ENCODE measurements around the gene CCBE1.
"Not testable (repeated sequence)": the region's sequence is repeated elsewhere in the genome, so short reads cannot be mapped to it uniquely, and the experiment has no call there.

The CCBE1 gene

DNA sequence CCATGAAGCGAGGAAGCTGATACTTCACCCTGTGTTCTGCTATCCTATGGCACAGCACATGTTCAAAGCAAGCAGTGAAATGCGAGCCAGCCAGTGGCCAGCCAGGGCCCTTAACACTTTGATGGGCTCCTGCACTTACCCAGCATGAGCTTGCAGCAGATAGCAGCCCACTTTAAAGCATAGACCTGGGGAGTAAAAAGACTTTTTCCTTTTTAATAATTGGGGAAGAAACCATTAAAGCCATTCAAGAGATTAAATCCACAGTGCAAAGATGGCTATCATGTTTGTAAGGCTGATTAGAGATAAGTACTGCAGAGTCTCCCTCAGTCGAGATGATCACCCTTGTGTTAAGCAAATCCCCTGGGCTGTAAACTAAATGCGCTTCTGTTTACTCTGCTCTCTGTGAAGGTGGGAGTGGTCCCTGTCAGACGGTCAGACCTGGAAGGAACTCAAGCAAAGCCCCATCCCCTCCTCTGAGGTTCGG is 15.7 kb downstream of the CCBE1 start:
- DNase-seq (ENCODE audit: low spot score), result no peak

DNA sequence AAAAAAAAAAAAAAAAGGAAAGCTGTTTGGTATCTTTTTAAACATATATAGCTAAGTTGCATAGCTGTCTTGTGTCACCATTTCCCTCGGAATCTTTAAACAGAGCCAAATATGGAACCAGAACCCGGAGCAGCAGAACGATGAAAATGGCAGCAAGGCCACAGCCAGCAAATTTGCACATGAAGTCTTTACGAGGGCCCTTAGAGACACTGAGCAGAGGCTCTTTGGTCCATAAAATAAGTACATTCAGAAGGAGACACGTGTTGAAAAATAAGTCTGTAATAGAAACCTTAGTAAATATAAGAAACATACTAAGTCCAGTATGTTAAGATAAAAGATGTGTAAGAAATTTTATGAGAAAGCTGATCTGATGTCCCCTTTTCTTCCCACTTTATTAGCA is 16.2 kb downstream of the CCBE1 start:
- DNase-seq (ENCODE audit: low spot score), result no peak

DNA sequence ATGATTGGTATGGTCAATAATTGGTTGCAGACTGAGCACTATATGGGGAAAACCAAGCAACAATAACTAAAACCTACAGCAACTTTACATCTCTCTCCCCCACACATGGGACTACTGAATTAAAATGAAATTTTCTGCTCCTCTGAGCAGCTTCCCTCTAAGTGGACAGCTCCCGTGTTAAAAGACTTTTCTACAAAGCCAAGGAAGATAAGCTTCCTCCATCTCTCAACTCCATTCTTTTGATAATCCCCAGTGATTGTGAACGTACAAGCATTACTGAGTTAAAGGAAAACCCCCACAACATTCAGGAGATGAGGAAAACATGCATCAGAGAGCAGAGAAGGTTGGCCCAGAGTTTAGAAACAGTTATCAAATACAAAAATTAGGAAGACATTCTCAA is 21.9 kb downstream of the CCBE1 start:
- DNase-seq (ENCODE audit: low spot score), result no peak

DNA sequence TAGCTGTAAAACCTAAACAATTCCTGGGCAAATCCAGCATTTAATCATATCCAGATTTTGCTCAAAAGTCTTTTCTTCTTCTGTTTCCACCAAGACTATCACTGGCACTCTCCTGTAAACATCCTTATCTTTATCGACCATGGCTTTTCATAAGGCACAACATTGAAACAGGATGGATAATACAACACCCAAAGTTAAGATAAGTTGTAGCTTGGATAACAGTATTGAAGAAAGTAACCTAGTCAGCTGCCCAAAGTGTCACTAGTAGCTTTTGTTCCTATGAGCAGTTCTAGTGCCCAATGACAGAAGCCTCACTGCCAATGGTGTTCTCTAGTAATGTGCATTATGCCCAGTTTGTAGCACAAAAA is 22.3 kb downstream of the CCBE1 start:
- no peak for DNase-seq (ENCODE audit: low spot score)

DNA sequence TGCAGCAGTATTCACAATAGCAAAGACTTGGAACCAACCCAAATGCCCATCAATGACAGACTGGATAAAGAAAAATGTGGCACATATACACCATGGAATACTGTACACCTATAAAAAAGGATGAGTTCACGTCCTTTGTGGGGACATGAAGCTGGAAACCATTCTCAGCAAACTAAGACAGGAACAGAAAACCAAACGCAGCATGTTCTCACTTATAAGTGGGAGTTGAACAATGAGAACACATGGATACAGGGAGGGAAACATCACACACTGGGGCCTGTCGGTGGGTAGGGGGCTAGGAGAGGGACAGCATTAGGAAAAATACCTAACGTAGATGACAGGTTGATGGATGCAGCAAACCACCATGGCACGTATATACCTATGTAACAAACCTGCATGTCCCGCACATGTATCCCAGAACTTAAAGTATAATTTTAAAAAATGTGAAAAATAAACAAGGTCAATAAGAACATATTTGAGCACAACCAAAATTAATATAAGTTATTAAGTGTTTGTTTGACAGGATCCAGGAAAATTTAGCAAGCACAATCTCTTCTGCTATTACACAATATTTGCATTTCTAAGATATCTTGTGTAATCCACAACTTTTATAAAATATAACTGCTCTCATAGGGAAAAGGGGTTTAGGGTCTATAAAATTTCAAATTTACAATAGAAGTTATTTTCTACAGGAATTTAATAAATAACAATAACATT is 22.9 kb downstream of the CCBE1 start:
- DNase-seq (ENCODE audit: low spot score), result no peak

DNA sequence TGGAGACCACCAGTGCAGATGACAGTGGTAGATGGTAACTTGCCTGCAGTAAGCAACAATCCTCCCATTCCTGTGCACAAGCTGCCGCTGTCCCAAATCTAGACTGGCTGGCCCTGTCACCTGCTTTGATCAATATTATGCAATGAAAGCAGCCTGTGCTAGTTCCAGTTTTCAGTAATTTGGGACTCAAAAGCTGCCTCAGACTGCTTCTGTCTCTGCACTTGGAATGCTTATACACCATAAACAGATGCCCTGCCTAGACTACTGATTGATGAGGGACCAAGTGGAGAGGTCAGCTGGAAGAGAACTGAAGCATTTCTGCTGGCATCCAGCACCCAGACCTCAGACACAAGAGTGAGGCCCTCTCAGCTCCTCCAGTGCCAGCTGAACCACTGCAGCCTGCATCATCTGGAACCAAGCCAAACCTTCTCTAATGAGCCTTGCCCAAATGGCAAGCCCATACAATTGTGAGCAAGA is 24.9 kb downstream of the CCBE1 start:
- DNase-seq (ENCODE audit: low spot score), result no peak

DNA sequence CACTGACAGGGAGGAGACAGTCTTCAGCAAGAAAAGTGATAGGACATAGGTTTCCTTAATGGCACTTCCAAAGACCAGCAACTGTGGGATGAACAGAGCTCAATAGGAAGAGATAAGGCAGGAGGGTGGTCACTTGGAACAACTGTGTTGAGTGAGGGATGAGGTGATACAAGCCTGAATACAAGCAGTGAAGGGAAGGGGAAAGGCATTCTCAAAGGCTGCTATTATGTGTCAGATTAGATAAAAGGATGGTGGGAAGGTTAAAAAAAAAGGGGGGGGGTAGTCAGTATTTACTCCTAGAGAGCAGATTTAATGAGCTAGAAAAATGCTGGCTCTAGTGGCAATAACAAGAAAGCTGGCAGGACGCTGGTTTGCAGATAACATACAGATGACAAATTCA is 25.7 kb downstream of the CCBE1 start:
- DNase-seq (ENCODE audit: low spot score), result no peak

DNA sequence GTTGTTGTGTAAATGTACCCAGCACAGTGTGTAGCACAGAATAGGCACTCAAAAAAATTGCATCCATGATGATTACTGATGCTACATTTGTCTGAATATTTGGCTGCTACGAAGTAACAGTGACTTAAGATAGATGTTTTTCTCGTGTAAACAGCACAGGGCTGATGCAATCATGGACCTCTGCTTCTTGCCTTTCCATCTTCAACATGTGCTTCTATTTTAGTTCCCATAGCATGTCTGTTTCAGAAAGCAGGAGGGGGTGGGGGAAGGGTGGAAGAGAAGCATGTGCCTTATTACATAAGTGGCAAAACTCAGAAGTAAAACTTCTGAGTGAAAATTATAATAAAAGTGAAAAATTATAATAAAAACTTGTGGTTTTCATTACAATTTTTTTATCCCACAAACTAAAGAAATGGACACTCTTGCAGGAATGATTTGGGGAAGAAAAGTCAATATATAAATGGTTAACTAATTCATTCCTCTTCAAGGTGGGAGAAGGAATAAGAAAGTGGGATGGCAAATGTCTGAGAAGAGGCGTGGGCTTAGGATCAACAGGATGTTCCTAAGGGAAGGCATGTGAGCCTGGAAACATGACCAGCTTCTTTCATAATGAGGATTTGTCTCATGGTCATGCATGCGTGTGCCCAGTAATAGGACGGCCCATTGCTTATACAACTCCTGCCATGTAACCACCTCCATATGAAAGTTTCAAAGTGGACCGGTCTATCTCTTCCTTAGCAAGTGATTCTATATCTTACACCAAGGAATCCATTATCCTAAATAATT is 27.2 kb downstream of the CCBE1 start:
- DNase-seq (ENCODE audit: low spot score), result no peak

DNA sequence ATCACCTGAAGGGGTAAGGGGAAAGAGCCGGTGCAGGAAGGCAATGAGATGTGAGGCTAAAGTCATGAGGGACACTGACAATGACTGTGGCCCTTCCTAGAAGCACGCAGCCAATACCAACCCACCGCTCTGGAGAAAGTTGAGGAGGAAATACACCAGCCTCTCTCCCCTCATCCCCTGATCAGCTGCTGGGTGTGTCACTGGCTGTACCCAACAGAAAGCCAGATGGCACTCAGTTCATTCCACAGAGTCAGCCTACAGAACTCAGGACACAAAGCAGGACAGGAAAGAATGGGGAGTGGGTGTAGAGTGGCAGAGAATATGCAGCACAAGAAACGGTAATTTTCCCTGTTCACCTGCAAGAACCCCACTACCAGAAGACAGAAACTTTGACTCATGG is 29.7 kb downstream of the CCBE1 start:
- DNase-seq (ENCODE audit: low spot score), result no peak

DNA sequence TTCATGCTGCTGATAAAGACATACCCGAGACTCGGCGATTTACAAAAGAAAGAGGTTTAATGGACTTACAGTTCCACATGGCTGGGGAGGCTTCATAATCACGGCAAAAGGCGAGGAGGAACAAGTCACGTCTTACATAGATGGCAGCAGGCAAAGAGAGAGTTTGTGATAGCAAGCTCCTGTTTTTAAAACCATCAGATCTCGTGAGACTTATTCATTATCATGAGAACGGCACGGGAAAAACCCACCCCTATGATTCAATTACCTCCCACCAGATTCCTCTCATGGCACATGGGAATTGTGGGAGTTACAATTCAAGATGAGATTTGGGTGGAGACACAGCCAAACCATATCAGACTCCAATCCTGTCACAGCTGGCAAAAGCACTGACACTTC is 31.2 kb downstream of the CCBE1 start:
- not testable (repeated sequence) for DNase-seq (ENCODE audit: low spot score)

DNA sequence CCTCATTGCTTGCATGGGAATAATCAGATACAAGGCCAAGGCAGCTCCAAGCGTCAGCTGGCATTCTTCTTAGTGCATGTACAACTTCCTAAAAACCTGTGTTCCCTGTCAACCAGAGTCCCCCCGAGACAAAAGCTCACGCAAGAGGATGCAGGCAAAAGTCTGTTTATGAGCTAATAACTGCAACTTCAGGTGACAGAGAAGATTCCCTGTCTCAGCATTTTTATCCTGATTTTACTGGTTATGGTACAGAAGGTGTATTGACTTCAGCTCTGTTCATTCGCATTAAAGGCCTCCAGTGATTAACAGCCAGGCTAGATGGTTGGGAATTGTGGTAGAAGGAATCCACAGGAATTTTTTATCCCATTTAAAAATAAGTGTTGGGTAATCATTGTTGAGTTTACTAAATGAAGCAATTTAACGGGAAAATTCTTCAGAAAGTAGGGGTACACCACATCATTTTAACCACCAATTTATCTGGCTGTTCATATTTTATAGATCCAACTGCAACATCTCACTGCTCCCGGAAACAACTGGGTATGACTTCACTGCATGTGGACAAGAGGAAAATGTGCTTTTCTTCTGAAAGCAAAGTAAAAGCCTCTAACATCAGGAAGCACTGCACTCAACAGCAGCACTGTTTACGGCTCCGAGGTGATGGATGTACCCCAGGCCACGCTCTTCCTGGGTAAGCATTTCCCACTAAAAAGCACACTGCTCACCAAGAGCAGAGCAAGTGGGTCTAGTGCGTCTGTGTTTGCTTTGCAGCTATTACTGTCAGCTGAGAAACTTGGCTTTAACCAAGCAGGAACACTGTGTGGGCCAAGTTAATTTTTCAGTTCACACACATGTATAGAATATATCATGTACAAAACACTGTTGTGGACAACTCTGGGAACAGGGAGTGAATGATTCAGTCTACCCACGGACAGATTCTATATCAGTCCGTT is 31.9 kb downstream of the CCBE1 start:
- no peak for DNase-seq (ENCODE audit: low spot score)

DNA sequence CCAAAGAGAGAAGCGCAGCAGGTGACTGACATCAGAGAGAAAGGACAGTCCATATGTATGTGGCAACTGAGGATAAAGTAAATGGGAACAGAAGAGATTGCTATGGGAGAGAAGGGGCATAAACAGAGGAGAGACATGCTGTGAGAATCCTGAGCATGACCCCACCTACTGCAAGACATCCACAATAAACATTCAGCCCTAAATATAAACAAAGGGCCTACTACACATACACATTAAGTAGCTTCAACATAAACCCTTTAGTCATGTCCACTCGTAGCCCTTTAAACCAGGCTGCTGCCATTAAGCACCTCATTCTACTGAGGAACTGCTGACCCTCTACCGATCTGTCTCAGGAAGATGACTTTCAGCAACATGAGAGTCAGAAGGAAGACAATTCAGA is 32.9 kb downstream of the CCBE1 start:
- no peak for DNase-seq (ENCODE audit: low spot score)

DNA sequence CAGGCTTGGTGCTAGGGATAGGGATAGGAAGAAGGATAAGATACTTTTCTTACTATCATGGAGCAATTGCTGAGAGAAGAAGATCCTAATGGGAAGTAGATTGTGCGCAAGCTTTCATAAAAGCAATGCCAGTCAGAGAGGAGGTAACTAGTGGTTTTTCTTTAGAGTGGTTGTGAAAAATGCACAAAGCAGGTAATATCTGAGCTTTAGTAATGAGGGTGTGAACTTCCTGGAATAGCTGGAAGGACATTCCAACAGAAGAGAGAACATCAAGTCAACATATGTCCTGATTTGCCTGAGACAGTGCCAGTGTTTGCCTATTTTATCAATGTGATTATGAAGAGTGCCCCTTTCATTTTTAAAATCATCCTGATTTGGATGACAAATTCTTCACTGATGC is 34.1 kb downstream of the CCBE1 start:
- no peak for DNase-seq (ENCODE audit: low spot score)

DNA sequence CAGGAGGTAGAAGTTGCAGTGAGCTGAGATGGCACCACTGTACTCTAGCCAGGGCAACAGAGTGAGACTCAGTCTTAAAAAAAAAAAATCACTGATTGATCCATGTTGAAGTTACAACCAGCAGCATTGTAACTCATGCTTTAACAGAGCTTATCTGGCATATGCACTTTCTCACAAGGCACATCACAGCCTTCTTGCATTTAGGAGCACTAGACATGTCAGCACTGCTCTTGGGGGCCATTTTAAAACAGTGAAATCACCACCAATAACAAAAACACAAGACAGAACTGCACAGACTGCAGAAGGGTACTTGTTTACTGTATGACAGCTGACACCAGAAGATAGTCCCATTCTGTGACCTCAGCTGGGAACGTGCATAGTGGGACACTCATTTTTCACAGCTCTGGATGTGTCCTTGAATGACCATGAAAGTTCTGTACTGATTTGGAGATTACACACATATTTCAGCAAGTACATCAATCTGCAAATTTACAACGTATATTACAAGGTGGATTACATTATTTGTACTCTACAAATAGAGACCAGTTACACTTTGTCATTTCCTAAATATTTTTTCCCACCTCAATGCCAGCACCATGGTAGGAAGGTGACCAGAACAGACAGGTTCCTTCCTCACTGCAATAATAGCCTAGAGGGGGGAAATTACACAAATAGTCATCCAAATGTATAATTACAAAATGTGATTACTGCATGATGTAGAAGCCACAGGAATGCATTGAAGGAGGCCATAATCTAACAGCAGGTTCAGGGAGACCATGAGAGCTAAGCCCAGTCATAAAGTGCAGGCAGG is 35.1 kb downstream of the CCBE1 start:
- no peak for DNase-seq (ENCODE audit: low spot score)

DNA sequence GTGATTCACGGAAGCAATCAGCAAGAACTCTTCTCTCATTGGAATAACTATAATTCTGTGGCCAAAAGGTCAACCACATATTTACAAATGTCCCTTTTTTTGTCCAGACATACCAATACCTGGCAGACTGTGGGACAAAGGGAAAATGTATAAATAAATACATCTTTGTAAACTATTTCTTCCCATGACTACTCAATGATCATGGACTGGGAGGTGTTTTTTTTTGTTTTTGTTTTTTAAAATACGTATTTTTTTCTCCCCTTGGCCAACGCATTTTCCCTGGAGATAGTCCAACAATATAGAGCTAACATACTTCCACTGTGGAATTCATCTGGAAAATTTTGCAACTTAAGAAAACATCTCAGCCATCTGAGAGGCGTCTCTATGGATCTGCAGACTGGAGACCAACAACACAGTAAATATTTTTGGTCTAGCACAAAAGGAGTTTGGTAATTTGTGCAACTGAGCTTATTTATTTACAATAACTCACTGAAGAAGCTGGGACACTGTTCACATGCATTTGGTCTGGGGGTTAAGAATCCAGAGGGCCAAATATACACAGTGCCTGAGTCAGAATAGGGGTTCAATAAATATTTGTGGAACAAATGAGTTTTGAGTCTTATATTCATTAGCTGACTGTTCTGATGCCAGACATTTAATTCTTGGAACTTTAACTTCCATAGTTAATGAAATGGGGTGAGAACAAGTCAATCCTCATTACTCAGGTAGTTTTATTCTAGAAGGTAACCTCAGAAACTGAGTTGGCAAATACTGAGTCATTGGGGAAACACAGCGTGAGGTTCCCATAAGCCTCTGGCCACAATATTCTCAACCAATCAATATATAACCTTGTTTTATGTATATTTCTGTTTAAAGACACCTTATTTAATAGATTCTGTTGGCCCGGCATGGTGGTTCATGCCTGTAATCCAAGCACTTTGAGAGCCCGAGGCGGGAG is 36.2 kb downstream of the CCBE1 start:
- DNase-seq (ENCODE audit: low spot score), result no peak

DNA sequence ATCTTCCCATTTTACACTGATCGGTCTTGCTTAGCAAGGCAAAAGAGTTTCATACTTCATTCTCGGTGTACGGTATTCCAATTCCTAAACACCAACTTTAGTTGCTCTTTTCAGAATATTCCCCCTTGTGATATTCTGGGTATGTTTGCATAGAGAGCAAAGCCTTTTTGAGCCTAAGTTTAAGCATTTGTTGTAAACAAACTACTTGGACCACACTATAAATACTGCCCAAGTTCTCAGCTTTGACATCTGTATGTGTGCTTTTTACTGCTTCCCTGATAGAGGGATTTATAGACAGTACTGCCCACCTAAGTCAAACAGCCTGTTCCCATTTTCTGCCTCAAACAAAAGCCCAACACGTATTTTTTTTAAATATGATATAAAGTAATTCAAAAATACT is 36.9 kb downstream of the CCBE1 start:
- DNase-seq (ENCODE audit: low spot score), result no peak

DNA sequence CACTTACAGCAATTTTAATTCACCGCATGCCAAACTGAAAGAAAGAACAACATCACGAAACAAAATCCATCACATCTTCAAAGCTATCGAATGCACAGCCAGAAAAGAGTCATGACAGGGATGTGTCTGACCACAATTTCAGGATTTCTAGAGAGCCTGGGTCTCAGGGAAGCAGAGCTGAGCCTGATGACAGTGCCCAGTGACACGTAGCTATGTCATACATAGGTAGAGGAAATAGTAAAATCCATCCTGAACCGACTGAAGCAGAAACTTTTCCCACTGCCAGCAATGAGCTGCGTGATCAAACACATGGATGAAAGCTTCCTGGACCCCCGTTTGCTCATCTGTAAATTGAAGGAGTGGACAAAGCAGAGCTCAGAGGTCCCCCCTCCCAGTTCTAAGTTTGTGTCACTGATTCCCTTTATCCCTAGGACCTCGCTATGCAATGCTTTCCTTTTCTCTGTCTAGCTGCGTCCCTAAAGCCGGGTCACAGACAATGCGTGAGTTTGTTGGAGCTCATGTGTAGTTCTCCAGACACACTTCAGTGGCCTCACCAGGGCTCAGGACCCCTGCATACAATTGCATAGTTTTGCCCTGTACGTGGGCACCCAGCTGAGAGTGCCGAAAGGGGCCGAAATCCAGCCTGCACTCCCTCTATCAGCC is 37.6 kb downstream of the CCBE1 start:
- no peak for DNase-seq (ENCODE audit: low spot score)

DNA sequence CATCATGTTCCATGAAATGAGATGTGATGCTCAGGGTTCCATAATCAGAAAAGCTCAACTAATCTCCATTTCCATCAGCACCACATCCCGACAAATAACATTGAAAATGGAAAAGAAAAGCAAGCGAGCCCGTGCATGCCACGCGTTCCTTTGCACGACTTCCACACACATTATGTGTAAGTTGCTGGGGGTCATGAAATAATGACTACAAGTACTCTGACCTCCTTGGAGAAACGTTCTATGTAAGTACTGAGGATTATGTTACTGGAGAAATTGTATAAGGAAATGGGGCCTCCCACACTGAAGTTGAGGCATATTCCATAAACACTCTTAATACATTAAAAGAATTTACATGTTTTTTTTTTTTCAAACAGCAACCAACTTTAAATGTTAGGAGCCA is 38.3 kb downstream of the CCBE1 start:
- no peak for DNase-seq (ENCODE audit: low spot score)

DNA sequence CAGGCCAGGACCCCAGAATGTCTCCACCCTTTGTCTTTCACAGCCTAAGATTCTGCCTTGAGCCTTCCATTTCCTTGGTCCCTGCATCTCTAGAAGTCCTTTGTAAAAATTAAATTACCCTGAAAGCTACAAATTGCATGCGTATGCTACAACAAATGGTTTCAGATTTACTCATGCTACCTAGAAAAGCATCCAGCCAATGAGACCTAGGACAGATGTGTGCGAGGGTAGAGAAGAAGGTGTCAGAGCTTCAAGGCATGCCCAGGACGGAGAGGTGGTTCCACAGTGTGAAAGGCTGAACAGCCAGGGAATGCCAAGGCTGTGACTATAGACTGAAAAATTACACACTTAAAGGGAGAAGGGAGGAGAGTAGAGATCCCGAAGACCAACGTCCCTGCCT is 40.2 kb downstream of the CCBE1 start:
- no peak for DNase-seq (ENCODE audit: low spot score)

DNA sequence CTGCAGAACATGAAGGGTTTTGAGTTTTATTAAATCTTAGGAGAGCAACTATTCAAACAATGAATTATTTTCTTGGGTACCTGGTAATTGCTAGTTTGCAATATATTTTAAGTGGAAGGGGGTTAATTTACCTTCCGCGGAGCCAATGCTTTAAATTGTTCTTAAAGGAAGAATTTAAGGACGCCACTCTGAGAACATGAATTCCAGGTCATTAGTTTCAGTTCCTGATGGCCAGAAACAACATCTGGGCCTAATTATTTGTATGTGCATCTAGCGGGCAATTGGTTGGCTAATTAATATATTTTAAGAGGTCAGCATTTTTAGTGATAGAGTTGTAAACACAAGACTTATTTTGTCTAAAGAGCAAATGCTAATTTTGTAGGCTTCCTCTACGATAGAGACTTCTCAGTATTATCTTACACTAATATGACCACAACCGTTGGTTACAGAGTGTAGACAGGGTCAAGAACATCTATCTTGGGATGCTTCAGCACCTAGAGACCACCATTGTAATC is 40.8 kb downstream of the CCBE1 start:
- DNase-seq (ENCODE audit: low spot score), result no peak
